GM19455 (cell line): ENCODE data around the gene PVR.
"Not testable (repeated sequence)": the region's sequence is repeated elsewhere in the genome, so short reads cannot be mapped to it uniquely, and the experiment has no call there.

Experiments used
- ATAC-seq: cut with Tn5 transposase; IDR thresholded peaks from one replicate; pipeline ENCODE4 v1.9.1; 2021; ENCODE audit not compliant: unreplicated experiment

PVR gene

DNA sequence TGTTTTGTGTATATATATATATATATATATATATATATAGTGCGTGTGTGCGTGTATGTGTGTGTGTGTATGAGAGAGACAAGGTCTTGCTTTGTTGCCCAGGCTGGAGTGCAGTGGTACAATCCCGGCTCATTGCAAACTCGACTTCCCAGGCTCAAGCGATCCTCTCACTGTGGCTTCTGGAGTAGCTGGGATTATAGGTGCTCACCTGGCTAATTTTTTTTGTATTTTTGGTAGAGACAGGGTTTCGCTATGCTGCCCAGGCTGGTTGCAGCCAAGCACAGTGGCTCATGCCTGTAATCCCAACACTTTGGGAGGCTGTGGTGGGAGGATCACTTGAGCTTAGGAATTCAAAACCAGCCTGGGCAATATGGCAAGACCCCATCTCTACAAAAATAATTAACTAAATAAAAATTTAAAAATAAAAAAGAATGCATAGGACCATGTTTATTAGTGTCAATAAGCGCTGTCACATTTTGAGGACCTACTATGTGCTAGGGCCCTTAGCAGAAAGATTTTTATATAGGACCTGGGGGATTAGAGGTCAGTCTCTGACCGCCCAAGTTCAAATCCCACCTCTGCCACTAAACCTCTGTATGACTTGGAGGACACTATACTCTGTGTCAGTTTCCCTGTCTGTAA is 1.8 kb downstream of the PVR start:
- ATAC-seq: no peak

DNA sequence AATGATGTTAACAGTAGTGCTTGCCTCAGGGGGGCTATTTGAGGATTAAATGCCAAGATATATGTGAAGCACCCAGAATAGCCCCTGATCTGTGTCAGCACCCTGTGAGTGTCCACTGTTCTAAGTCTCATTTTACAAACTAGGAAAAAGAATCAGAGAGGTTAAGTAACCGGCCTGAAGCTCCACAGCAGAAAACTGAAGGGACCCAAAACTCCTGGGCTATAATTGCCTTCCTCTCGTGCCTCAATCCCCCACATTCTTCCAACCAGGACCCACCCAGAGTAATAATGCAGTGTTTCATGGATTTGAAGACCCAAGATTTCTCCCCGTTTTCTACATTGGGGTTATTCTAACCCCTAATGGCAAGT is 2.3 kb downstream of the PVR start:
- ATAC-seq: no peak

DNA sequence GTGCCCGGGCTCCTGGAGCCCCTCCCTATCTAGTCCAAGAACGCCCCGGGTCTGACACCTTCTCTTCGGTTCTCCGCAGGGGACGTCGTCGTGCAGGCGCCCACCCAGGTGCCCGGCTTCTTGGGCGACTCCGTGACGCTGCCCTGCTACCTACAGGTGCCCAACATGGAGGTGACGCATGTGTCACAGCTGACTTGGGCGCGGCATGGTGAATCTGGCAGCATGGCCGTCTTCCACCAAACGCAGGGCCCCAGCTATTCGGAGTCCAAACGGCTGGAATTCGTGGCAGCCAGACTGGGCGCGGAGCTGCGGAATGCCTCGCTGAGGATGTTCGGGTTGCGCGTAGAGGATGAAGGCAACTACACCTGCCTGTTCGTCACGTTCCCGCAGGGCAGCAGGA is 3.4 kb downstream of the PVR start:
- no peak for ATAC-seq

DNA sequence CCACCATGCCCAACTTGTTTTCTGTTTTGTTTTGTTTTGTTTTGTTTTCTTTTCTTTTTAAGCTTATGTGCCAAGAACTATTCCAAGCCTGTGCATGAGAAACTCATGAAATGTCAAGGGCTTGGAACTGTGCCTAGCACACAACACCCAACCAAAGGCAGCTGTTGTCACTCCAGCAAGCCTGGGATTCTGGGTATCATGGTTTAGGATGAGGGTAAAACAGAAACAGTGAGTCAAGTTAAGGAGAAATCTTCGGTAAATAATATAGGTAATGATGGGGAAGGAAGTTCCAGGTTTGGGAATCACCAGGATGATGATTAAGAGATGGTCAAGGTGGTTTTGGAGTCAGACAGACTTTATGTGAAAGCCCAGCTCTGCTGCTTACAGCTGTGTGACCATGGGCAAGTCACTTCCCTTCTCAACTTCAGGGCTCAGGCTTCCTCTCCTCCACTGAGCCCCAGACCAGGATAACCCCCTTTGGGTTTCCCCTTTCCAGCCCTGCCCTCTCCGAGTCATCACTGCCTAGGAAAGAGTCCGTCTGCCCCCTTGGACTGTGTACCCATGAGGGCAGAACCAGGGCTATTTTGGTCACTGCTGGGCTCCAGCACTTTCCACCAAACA is 5.0 kb downstream of the PVR start:
- ATAC-seq: no peak

DNA sequence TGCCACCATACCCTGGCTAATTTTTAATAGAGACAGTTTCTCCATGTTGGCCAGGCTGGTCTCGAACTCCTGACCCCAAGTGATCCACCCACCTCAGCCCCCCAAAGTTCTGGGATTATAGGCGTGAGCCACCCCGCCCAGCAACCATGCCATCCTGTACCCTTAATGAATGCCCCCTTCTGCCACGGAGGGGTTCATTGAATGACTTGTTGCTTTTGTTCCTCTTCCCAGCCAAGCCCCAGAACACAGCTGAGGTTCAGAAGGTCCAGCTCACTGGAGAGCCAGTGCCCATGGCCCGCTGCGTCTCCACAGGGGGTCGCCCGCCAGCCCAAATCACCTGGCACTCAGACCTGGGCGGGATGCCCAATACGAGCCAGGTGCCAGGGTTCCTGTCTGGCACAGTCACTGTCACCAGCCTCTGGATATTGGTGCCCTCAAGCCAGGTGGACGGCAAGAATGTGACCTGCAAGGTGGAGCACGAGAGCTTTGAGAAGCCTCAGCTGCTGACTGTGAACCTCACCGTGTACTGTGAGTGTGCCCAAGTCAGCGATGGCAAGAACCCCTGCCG is 6.0 kb downstream of the PVR start:
- ATAC-seq: no peak

DNA sequence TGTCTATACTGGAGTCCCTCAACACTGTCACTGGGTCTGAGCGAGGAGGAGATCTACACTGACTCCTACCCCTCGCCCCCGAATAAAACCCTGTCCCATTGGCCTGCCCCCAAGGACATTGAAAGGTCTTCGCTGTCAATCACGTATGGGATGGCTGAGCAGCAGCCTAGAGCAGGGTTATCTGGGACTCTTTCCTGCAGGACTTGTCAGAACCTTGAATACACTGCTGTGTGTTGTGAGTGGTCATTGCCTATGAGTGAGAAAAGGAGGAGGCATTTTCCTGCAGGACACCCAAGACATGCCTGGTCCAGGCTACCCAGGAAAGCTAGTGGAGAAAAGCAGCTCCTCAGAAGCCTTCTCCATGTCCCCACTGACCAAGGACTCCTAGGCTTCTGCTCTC is 9.6 kb downstream of the PVR start:
- ATAC-seq: no peak

DNA sequence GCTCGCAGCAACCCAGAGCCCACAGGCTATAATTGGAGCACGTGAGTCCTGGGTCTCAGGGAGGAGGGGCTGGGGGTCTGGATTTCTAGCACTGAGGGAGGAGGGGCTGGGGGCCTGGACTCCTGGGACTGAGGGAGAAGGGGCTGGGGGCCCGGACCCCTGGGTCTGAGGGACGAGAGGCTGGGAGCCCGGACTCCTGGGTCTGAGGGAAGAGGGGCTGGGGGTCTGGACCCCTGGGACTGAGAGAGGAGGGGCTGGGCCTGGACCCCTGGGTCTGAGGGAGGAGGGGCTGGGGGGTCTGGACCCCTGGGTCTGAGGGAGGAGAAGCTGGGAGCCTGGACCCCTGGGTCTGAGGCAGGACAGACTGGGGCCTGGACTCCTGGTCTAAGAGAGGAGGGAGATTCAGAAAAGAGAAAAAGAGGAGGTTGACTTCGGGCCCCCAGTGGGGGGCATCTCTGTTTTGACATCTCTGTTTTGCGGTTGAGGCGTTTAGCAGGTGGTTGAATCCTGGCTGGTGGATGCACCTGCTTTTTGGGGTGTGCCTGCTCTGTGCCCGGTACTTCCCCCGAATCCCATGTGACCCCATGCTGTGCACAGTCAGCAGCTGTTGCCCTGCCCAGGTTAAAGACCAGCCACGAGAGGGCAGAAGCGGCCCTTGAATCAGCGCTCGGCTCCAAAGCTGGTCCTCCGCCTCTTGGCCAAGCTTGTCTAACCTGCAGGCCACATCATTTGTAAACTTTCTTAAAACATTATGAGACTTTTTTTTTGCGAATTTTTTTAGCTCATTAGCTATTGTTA is 10.5 kb downstream of the PVR start:
- ATAC-seq: no peak

DNA sequence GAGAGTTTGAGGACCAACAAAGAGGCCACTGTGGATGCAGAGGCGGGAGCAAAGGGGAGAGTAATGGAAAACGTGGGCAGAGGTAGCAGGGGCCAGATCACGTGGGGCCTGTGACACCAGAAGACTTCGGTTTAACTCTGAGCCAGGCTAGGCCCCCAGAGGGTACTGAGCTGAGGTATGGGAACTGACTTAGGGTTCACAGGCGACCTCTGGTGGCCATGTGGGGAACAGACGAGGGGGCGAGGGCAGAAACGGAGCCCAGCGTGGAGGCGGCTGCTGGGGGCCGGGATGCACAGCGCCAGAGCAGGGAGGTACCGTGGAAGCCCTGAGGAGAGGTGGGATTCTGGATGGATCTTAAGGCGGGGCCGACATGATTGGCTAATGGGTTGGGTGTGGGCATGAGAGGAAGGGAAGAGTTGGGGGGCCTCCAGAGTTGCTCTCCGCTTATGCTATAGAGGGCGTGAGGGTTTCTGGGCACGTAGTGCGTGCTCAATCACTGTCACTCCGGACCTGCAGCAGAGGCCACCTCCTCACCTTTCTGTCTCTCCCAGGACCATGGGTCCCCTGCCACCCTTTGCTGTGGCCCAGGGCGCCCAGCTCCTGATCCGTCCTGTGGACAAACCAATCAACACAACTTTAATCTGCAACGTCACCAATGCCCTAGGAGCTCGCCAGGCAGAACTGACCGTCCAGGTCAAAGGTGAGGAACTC is 13.7 kb downstream of the PVR start:
- ATAC-seq: no peak

DNA sequence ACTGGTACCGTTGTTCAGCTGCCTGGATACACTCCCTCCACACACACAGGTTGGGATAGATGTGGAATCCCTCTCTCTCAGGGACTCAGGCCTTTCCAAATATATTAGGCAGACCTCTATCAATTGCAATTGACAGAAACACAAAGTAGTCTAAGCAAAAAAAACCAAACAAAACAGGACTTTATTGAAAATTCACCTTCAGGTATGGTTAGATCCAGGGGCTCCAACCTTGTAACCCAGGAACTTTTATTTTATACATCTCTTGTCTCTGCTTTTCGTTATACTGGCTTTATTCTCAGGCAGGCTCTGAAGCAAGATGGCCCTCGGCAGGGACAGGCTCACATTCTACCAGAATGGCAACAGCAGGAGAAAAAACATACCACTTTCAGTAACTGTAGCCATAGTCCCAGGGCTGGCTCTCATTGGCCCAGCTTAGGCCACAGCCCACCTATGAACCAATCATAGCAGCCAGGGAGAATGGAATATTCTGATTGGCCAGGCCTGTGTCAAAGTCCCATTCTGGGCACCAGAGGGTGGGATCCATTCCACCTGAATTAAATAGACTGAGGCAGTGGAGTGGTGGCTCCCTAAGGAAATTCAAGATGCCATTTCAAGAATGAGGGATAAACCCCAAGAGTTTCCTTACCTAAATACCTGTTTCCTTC is 14.5 kb downstream of the PVR start:
- ATAC-seq: no peak

DNA sequence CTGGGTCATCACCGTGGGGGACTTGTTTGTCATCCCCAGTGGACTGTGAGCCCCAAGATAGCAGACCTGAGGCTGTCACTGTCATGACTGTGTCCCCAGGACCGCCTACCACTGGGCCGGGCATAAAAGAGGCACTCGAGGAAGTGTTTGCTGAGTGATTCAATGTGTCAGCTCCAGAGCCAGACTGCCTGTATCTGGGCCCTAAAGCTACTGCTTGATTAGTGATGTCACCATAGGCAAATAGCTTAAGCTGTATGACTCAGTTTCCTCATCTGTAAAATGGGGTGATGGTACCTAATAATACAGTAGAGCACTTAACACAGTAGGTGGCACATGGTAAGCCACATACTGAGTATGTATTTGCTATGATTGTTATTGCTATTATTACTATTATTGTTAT is 16.4 kb downstream of the PVR start:
- ATAC-seq: no peak

DNA sequence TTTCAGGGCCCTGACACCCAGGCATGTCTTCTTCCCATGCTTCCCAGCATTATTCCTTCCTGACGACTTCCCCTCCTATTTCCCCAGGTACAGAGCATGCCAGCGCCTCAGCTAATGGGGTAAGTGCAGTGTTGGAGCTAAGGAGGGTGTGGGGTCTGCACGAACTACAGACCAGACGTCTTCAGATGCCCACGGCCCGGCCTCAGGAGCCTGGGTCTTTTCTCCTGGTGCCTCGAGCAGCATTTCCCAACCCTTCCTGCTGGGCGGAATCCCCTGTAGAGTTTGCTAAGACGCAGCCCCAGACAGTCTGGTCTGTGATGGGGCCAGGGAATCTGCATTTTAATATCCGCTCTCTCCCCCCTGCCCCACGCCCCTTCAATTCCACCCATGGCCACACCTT is 17.5 kb downstream of the PVR start:
- no peak for ATAC-seq

DNA sequence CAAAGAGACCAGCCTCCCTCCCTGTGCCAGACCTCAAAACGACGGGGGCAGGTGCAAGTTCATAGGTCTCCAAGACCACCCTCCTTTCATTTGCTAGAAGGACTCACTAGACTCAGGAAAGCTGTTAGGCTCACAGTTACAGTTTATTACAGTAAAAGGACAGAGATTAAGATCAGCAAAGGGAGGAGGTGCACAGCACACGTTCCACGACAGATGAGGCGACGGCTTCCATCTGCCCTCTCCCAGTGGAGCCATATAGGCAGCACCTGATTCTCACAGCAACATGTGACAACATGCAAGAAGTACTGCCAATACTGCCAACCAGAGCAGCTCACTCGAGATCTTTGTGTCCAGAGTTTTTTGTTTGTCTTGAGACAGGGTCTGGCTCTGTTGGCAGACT is 18.2 kb downstream of the PVR start:
- ATAC-seq: no peak

DNA sequence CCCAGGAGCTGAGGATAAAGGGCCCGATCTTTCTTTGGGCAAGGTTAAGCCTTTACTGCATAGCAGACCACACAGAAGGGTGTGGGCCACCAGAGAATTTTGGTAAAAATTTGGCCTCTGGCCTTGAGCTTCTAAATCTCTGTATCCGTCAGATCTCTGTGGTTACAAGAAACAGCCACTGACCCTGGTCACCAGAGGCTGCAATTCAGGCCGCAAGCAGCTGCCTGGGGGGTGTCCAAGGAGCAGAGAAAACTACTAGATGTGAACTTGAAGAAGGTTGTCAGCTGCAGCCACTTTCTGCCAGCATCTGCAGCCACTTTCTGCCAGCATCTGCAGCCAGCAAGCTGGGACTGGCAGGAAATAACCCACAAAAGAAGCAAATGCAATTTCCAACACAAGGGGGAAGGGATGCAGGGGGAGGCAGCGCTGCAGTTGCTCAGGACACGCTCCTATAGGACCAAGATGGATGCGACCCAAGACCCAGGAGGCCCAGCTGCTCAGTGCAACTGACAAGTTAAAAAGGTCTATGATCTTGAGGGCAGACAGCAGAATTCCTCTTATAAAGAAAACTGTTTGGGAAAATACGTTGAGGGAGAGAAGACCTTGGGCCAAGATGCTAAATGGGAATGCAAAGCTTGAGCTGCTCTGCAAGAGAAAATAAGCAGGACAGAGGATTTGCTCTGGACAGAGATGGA is 19.1 kb downstream of the PVR start:
- ATAC-seq: no peak

DNA sequence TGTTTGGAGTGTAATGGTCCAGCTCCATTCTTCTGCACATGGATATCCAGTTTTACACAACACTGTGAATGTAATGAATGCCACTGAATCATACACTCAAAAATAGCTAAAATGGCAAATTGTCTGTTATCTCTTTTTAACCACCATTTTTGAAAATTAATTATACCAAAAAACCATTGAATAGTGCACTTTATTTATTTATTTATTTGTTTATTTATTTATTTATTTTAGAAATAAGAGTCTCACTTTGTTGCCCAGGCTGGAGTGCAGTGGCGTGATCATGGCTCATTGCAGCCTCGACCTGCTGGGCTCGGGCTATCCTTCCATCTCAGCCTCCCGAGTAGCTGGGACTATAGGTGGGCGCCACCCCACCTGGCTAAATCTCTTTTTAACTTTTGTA is 20.3 kb downstream of the PVR start:
- ATAC-seq: no peak

DNA sequence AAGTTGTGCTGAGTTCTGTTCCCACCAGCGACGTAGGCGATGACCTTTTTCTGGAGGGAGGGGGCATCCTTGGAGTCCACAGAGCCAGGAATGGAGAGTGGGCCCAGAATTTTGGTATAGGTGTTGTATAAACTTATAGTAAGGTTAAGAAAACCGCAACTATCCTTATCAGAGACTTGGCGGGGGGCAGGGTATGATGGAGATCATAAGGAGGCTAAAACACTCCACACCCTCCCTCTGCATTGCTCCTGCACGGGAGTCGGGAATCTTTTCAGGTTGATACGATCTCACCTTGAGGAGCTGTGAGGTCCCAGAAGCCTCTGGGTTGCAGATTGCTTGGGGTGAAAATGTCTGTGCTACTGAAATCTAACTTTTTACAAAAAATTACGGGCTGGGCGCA is 21.3 kb downstream of the PVR start:
- ATAC-seq: no peak

DNA sequence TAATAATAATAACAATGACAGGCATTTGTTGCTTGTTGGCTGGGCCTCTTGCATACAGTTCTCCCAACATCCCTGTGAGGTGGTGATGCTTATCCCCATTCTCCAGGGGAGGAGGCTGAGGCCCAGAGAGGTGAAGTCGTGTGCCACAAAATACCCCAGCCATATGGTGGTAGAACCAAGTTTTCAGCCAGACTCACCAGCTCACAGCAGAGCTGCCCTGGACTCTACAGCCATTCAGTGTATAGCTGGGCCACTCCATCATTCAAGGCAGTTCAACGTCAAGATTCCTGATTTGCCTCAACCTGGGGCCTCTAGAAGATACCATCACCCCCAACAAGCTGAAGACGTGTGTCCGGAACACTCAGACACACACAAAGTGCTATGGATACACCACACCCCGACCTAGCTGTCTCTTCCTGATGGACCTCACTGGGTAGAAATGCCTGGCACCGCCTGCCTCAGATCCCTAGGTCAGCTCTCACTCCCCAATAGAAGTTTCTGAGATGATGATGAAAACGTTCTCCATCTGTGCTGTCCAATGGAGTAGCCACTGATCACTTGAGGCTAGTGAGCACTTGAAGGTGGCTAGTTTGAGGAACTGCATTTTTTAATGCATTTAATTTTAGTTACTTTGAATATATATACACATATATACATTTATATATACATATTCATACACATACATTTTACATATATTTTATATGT is 23.3 kb downstream of the PVR start:
- ATAC-seq: no peak

DNA sequence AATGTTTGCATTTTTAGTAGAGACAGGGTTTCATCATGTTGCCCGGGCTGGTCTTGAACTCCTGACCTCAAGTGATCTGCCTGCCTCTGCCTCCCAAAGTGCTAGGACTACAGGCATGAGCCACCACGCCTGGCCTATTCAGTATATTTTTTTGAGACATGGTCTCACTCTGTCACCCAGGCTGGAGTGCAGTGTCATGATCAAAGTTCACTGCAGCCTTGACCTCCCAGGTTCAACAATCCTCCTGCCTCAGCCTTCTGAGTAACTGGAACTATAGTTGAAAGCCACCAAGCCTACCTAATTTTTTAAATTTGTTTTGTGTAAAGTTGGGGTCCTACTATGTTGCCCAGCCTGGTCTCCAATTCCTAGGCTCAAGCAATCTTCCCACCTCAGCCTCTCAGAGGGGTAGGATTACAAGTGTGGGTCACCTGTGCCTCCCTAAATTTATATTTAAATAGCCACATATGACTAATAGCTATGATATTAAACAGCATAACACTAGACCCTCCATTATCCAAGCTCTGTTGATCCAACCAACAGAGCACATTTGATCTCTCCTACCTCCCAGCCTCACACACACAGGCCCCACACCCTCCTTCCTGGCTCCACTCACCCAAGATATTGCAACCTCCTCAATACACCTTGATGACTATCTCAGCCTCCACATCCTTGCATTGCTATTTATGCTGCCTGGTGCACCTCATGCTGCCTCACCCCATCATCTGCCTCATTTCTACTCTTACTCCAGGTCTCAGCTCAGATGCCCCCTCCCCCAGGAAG is 25.5 kb downstream of the PVR start:
- no peak for ATAC-seq

DNA sequence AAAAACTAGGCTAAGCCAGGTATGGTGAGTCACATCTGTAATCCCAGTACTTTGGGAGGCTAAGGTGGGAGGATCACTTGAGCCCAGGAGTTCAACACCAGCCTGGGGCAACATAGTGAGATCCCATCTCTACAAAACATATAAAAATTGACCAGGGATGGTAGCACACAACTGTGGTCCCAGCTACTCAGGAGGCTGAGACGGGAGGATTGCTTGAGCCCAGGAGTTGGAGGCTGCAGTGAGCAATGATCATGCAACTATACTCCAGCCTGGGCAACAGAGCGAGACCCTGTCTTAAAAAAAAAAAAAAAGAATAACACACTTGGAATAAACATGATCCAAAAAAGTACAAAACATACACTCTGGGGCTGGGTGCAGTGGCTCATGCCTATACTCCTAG is 26.3 kb downstream of the PVR start:
- not testable (repeated sequence) for ATAC-seq

DNA sequence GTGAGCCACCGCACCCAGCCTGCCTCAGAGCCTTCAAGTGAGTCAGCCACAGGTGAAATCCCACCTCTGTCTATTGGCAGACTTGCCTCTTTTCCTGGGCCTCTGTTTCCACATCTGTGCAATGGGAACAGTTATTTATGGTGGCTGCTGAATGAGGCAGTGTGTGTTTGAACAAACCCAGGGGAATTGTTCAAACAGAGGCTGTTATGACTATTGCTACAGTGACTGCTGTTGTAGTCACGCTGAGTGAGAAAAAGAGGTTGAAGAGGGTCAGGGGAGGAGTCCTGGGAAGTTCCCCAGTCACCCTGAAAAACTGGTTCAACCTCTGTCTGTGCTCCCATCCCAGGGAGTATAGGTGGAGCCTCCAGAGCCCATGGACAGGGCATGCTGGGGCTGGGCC is 27.7 kb downstream of the PVR start, which contains the start of gene CEACAM19:
CEACAM19 (plus strand) TSS at position 83 of the 400 bp plus-strand sequence. CDS start 450 bp downstream, outside the sequence.
- no peak for ATAC-seq
